Fibroblast of upper back skin (primary cell): ENCODE measurements around the gene SAMD13.

Experiments used
- DNase-seq: peaks from one replicate; pipeline ENCODE4 v3.0.0-alpha.2; 2013

The SAMD13 gene, protein sequence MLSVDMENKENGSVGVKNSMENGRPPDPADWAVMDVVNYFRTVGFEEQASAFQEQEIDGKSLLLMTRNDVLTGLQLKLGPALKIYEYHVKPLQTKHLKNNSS

GRCh38 chr1:84301004-84301784 lies at the start of gene SAMD13:
SAMD13 (plus strand) TSS chr1:84301708; CDS start chr1:84303235, 1,527 bp downstream.
- DNase-seq: peak; percentile 58

GRCh38 chr1:84253036-84253435 lies 48.5 kb upstream of the SAMD13 start:
- peak; percentile 68 for DNase-seq

DNA sequence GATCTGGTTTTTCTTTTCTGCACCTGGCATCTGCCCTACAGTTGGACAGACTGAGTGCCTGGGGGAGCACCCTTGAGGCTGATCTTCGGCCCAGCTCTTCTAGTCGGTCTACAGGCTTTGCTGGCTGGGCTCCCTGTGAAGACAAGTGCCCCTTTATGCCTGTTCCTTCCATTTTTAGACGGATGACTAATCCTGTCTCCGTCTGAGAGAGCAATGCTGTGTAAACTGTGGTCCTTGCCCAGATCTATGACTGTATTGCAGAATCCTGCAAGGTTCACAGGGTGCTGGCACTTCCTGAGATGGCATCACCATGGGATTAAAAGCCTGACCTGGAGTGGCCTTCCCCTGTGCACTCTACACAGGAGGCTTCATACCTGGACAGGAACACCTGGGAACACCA lies 47.6 kb upstream of the SAMD13 start:
- peak; percentile 76 for DNase-seq

DNA sequence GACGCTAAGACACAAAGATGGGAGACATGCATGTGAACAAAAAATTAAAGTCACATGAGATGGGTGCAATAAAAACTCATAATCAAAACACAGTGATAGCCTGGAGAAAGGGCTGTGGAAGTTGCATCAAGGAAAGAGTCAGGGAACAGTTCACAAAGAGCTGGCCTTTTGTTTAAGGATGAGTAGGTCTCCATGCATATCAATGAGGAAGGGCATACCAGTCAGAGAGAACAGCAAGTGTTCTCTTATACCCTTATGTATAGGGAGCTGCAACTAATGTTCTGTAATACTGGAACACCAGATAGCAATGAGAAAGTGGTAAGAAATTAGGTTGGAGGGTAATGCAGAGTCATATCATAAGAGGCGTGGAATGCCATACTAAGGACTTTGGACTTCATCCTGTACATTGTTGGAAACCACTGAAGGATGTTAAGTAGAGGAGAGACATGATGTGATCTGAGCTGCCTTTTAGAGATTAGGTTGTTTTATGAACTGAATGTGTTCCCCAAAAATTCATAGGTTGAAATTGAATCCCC lies 46.7 kb upstream of the SAMD13 start:
- no peak for DNase-seq

DNA sequence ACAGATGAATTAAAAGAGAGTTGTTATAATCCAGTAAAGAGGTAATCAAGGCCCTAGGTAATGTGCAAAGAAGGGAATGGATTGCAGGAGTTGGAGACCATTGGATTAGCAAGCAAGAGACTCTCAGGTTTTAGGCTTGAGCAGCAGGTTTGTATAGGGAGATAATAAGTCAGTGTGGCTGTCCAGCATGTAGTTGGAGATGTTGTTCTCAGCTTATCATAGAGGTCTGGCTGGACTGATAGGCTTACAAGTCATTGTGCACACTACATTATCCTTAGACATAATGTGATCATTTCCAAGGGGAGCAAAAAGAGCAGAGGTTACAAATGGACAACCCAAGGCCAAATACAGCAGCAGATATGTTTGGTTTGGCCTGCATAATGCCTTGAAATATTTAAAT lies 45.9 kb upstream of the SAMD13 start:
- DNase-seq: no peak

- DNase-seq: no peak
These were observed 43.9 kb upstream of the SAMD13 start for GRCh38 chr1:84257617-84258016.

GRCh38 chr1:84259376-84259775 lies 42.1 kb upstream of the SAMD13 start:
- DNase-seq: no peak

GRCh38 chr1:84259989-84260388 lies 41.5 kb upstream of the SAMD13 start:
- no peak for DNase-seq

DNA sequence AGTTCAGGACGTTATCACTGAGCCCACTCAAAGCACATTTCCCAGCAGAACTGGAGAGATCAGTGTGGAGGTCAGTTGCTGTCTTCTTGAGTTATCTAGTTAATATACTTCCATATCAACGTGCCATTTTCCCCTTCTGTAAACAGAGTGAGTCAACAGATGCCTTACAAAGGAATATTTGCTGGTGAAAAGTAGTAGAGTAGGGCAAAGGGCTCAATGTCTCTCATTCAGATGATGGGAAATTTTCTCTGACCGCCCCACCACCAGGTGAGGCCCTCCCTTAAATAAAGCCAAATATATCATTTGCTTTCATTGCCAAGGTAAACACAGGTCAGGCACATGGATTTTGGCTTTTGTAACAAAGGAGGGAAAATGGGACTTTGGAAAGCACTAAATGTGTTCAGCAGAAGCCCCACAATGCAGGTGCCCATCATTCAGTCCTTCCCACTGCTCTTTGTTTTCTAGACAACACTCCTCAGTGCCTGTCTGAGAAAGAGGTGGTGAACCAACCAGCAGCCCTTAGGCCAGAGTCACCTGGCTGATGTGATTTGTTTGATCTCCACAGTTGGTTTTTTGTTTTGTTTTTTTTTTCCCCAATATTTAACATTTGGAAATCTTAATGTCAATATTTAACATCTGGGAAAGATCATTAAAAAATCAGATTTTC lies 40.5 kb upstream of the SAMD13 start:
- DNase-seq: no peak

DNA sequence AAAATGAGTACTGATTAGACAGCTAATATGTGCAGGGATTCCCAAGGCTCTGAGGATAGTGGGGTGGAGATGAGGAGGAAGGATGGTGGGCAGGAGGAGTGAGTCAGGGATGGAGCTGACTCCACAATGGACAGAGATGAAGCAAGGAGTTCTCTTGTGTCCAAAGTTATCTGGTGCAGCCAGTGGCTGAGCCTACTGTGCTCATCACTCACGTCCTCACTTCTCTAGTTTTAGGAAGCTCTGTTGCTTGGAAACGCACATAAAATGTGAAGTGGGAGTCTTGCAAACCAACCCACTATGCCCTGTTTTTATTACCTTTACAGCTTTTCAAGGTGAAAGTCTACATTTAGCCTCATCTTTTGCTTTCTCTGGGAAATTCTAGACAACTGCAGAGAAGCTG lies 36.5 kb upstream of the SAMD13 start:
- DNase-seq: no peak

DNA sequence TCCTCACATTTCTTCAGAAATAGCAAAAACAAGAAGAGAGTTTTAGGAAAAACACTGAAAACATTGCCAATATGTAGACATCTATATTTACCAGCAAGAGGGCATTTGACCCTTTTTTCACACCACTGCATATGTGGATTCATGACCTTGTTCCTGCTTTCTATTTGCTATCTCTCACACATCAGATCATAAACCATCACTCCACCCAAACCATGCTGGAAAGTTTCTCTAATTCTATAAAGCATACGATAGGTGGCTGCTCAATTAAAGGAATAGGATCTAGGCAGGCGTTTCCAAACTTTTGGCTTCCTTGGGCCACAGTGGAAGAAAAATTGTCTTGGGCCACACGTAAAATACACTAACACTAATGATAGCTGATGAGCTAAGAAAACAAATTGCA lies 35.6 kb upstream of the SAMD13 start:
- no peak for DNase-seq

DNA sequence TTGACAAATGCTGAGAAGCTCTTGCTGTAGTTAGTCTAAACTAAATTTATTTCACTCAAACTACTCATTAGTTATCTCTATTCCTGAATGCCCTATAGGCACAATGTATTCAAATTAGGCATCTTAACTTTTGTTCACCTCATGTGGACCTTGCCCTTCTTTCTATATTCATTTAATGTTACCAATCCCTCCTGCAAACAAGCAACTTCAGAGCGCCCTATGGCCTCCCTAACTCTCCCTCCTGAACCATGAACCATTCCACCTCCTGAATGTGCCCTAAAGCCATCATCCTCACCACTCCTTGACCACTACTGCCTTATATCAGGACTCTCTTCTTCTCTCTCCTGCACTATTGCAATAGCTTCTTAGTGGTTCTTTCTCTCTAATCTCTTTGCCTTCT lies 34.8 kb upstream of the SAMD13 start:
- DNase-seq: no peak

- DNase-seq: no peak
These were observed 34.0 kb upstream of the SAMD13 start for GRCh38 chr1:84267476-84267875.

- DNase-seq: no peak
These were observed 33.2 kb upstream of the SAMD13 start for GRCh38 chr1:84268346-84268745.

DNA sequence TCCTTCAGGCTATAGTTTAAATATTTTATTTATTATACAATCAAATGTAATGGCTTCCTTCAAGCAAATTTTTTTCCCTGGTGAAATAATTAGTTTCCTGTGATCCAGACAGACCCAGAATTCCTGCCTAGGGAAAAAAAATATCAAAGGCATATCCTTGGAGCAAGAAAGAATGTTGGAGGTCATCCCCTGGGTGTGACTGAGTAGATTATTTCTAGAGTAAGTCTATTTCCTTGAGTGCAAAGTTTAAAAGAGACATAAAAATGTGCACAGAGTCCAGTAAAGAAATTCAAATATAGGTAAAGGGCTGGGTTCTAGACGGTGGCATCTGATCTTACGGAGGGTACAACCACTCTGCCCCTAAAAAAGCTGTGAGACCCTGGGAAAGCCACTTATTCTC lies 32.2 kb upstream of the SAMD13 start:
- no peak for DNase-seq

GRCh38 chr1:84271441-84272151 lies 29.9 kb upstream of the SAMD13 start:
- DNase-seq: peak; percentile 25

GRCh38 chr1:84272401-84272800 lies 29.1 kb upstream of the SAMD13 start:
- DNase-seq: no peak

GRCh38 chr1:84277343-84278059 lies 24.0 kb upstream of the SAMD13 start:
- no peak for DNase-seq

DNA sequence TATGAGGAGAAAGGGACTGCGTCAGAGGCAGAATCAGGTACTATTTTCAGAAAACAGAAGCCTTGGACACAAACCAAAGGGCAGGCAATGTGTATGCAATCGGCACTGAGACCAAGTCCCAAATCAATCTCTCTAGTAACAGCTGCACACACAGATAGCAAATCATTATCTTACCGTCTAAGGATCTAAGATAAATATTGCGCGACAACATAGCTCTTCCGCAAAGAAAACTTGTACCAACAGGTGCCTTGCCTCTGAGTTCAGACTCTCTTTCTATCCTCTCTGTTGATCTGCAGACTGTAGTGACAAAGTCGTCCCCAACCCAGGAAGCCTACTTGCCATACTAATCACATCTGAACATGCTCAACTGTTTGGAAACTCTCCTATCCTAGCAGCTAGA lies 22.6 kb upstream of the SAMD13 start:
- no peak for DNase-seq

DNA sequence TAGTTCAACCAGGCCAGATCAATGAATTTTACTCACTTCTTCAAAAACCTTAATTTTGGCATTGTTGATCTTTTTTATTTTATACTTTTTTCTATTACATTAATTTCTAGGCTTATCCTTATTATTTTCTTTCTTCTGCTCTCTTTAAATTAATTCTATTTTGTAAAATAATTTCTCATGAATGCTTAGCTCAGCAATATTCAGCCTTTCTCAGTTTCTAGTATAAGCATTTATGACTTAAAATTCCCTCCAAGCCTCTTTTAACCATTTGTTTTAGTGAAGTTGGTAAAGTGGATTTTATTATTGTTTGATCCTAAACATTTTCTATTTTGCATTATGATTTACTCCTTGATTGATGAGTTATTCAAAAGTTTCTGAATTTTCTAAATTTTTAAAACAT lies 20.6 kb upstream of the SAMD13 start:
- DNase-seq: no peak

DNA sequence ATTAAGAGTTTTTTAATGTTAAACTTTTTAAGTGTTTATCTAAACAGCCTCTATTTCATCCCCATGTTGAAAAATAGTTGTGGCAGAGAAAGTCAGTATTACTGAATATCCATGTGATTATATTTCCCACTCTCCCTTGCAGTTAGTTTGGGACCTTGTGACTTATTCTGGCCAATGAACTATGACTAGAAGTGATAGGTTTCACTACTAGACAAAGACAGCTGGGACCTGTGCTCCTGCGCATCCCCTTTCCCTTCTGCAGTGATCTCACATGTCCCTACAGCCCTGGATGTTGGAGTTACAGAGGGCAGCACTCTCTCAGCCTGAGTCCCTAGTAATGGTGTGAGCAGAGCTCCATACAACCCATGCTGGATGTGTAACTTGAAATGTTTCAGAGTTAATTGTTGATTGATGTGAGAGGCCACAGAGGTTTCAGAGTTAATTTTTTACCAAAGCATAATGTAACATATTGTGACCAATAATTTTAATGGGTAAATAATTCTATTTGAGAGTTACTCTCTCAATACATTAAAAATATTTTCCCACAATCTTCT lies 18.7 kb upstream of the SAMD13 start:
- DNase-seq: no peak

- DNase-seq: no peak
These were observed 18.1 kb upstream of the SAMD13 start for GRCh38 chr1:84283381-84283780.
